ENCODE measurements around the gene LHFPL6. TPM values are rescaled to one million over a fixed set of nuclear protein-coding genes. Genes with fewer than 3 reads are reported as not detected.
A peak's percentile ranks its signal among the peaks of the same experiment; 100 is the strongest.
"Not testable (repeated sequence)": the region's sequence is repeated elsewhere in the genome, so short reads cannot be mapped to it uniquely, and the experiment has no call there.

LHFPL6 gene
- total RNA-seq, 1 donor from 2014 or later, result 24.5 TPM

- no peak for DNase-seq (ENCODE audit: low spot score in 2 of 2)
- FAIRE-seq, result no peak
Measured at GRCh38 chr13:39369161-39369890, 233.7 kb downstream of the LHFPL6 start.

DNA sequence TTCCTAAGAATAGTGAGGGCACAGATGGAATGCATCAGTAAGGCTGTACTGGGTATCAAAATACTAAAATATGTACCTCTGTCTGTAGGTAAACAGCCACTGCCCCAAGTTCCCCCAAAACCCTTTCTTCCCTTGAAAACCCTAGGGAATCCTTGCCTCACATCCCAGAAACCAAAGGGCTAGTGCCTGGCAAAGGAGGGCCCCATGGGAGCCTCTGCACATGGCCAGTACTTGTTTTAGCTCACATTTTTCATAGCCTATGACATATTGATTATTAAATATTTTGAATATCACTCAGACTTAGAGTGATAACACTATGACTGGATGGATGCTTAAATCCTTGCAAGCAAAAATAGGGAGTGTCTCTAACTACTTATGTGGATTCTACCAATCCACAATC is 237.1 kb downstream of the LHFPL6 start:
- no peak for FAIRE-seq
- DNase-seq (ENCODE audit: low spot score in 2 of 2), result no peak

- DNase-seq (ENCODE audit: low spot score in 2 of 2) (no peak), FAIRE-seq (no peak)
Measured at GRCh38 chr13:39364947-39365468, 238.0 kb downstream of the LHFPL6 start.

- FAIRE-seq (no peak), DNase-seq (ENCODE audit: low spot score in 2 of 2) (no peak)
Measured at GRCh38 chr13:39363382-39363772, 239.6 kb downstream of the LHFPL6 start.

DNA sequence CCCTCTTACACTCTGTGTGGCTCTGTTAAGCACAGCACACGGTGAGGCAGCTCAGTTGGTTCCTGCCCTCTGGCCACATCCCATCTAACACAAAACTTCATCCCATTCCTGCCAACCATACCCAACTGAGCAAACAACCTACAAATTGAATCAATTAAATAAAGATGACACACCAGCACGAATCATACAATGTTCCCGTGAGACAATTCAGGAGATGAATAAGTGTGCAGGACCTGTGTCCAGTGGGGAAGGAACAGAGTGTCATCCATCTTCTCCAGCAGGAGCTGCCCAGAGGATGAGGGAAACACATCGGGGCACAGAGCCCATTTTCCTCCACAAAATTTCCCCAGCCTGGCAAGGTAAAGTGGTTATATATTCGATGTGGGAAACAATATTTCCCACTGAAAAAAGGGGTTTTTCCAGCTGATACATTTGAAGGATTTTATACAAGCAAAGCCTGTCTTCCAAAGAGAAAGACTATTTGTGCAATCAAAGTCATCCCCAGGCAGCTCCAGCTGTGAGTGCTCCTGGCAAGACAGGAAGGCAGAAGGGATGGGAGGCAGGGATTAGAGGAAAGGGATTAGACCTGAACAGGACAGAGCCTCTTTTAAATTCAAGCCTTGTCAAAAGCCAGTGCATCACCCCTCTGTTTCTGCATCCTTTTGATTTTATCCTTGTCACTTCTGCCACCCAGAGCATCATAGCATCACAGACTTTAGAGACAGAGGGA is 240.2 kb downstream of the LHFPL6 start:
- no peak for DNase-seq (ENCODE audit: low spot score in 2 of 2)

DNA sequence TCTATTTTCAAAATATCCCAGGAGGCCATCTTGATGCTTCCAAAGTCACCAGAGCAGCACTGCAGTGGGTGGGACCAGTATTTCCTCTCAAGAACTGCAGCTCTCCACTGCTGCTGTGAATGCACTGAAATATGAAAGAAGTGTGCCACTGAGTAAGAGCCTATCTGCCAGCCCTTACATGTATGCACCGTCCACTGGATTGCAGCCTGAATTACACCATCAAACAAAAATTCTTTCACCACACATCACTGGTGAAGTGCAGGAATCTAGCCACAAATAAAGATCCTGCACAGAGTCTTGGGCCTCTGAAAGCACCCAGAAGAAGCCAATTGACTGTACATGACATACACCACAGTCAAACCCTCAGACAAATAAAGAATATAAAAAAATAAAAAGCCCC is 249.0 kb downstream of the LHFPL6 start:
- FAIRE-seq, result no peak
- no peak for DNase-seq (ENCODE audit: low spot score in 2 of 2)

More for the DNA sequence above, 240.2 kb downstream of the LHFPL6 start:
- FAIRE-seq, result no peak

- no peak for FAIRE-seq
Measured at GRCh38 chr13:39350461-39350881, 252.5 kb downstream of the LHFPL6 start.

GRCh38 chr13:39349391-39349960 is 253.5 kb downstream of the LHFPL6 start:
- peak; percentile 19 for FAIRE-seq
- DNase-seq (ENCODE audit: low spot score in 2 of 2), result no peak

More at GRCh38 chr13:39350461-39350881, 252.5 kb downstream of the LHFPL6 start:
- DNase-seq (ENCODE audit: low spot score in 2 of 2), result no peak

- FAIRE-seq (no peak), DNase-seq (ENCODE audit: low spot score in 2 of 2) (no peak)
Measured at GRCh38 chr13:39347926-39348901, 254.8 kb downstream of the LHFPL6 start.

DNA sequence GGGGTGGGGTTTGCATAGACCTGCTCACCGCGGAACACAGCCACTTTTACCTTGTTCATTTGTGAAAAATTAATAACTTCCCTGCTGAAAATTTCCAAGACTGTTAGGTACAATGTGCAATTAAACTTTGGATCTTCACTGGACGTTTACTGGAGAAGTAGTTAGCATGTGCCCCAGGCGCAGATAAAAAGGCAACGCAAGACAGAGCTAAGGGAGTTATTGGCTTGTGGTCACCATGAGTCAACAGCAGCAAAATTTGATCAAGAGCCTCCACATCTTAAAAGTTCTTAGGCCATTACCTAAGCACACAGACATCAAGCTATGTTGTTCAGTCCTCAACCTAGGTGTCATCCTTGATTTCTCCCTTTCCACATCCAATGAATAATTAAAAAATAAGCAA is 257.0 kb downstream of the LHFPL6 start:
- no peak for DNase-seq (ENCODE audit: low spot score in 2 of 2)
- no peak for FAIRE-seq

DNA sequence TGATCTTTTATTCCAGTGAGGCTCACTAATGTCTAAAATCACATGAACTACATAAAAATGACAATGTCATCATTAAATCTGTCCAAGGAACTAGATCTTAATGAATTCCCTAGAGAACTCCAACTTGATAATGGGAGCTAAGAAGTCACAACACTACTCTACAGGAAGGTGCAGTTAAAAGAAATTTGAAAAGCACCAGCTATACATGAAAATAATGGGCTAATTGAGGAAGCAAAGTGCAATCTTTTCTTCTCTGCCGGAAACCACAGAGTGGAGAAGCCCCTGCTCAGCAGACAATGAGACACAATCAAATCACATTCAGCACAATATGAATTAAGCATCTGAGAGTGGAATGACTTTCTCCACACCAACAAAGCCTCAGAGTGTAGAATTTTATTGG is 261.7 kb downstream of the LHFPL6 start:
- FAIRE-seq (no peak), DNase-seq (ENCODE audit: low spot score in 2 of 2) (no peak)

DNA sequence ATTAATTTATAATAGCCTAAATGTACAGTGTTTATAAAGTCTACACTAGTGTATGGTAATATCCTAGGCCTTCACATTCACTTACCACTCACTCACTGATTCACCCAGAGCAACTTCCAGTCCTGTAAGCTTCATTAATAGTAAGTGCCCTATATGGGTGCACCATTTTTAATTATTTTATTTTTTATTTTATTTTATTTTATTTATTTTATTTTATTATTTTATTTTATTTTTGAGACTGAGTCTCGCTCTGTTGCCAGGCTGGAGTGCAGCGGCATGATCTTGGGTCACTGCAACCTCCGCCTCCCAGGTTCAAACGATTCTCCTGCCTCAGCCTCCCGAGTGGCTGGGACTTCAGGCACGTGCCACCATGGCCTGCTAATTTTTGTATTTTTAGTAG is 264.9 kb downstream of the LHFPL6 start:
- DNase-seq (ENCODE audit: low spot score in 2 of 2); FAIRE-seq: not testable (repeated sequence)

DNA sequence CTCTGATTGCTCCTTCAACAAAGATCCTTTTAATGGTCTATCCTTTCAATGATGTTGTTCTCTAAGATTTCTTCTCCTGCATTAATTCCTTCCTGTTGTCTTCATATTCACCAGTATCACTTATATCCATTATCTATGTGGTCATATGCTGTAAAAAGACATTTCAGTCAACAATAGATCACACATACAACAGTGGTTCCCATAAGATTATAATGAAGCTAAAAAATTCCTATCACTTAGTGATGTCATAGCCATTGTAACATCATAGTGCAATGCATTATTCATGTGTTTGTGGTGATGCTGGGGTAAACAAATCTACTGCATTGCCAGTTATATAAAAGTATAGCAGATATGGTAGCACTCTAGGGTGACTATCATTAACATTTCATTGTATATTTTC is 266.1 kb downstream of the LHFPL6 start:
- no peak for FAIRE-seq
- DNase-seq (ENCODE audit: low spot score in 2 of 2), result no peak

DNA sequence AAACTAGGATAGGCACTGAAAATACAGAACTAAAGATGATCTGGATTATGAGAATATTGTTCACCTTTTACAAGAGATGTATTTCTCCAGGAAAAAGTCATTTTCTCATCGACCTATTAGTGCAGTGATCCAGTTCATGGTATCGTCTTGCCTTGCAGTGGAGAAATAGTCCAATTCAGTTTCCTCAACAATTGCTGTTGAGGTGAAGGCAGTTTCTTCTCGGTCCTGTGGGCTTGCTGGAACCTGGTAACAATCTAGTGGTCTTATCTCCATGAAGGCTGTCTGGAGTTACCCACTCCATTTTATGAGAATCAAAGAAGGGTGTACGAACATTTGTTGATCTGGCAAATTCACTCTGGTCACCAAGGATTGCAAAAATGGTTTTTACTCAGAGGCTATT is 266.8 kb downstream of the LHFPL6 start:
- FAIRE-seq (no peak), DNase-seq (ENCODE audit: low spot score in 2 of 2) (no peak)

- no peak for DNase-seq (ENCODE audit: low spot score in 2 of 2)
- no peak for FAIRE-seq
Measured at GRCh38 chr13:39335721-39336120, 267.3 kb downstream of the LHFPL6 start.

DNA sequence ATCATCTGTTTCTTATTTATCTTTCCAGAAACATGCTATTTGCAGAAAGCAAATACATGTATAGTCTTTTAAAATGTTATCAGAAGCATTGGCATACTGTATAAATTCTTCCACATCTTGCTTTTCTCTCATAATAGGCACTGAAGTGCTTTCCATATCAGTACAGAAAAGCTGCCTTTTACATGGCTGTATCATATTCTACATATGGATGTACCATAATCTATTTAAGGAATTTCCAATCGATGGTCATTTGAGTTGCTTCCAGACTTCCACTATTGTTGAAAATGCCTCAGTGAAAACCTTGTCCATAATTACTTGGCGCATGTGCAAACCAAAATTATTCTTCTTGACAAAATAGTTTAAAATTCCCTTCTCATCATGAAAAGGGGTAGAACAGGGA is 272.5 kb downstream of the LHFPL6 start:
- no peak for DNase-seq (ENCODE audit: low spot score in 2 of 2)
- FAIRE-seq, result no peak

- no peak for FAIRE-seq
- no peak for DNase-seq (ENCODE audit: low spot score in 2 of 2)
Measured at GRCh38 chr13:39329182-39329639, 273.8 kb downstream of the LHFPL6 start.

DNA sequence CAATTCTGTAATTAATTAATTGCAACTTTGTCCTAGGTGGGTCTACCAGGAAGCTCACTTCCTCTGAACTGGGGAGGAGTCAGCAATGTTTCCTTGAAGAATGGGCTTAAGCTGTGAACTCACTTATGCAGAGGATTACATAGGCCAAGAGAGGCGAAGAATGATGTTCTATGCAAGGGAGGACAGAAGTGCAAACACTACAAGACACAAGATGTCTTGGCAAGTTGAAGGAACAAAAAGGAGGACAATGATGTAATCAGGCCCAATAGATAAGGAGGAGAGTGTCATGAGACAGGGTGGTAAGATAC is 275.9 kb downstream of the LHFPL6 start:
- DNase-seq (ENCODE audit: low spot score in 2 of 2) (no peak), FAIRE-seq (no peak)

DNA sequence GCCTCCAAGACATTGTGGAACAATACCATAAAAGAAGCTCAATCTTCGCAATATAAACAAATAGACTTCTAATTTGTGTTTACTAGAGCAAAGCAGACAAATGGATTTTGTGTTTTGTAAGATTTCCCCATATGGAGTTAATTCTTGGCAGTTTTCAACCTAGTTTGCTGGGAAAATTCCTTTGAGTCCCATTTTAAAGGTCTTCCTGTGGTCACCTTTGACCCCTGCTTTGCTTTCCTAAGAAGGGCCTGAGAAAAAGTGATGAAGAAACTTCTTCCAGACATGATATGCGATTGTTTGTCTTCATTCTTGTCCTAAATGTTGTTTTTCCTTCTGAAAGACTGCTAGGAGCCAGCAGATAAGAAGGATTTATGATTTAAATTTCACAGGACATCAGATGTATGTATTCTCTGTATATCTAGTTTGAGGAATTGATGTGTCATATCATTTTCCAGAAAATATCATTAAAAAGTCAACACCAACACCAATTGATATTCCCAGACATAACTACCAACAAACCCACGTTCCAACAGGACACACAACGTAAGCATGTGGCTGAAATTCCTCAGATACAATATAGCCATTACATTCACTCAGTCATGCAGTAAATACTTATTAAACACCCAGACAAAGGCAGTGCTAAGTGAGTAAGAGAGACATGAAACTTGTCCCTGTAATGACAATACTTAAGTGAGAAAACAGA is 276.4 kb downstream of the LHFPL6 start:
- FAIRE-seq, result no peak

More for the DNA sequence above, 276.4 kb downstream of the LHFPL6 start:
- no peak for DNase-seq (ENCODE audit: low spot score in 2 of 2)
